ENCODE results near the gene KRT85. TPM values are rescaled to one million over a fixed set of nuclear protein-coding genes. Genes with fewer than 3 reads are reported as not detected.

The KRT85 gene
- total RNA-seq, 1 donor from 2014 or later = not detected

- TF ChIP-seq, protein P1, sequence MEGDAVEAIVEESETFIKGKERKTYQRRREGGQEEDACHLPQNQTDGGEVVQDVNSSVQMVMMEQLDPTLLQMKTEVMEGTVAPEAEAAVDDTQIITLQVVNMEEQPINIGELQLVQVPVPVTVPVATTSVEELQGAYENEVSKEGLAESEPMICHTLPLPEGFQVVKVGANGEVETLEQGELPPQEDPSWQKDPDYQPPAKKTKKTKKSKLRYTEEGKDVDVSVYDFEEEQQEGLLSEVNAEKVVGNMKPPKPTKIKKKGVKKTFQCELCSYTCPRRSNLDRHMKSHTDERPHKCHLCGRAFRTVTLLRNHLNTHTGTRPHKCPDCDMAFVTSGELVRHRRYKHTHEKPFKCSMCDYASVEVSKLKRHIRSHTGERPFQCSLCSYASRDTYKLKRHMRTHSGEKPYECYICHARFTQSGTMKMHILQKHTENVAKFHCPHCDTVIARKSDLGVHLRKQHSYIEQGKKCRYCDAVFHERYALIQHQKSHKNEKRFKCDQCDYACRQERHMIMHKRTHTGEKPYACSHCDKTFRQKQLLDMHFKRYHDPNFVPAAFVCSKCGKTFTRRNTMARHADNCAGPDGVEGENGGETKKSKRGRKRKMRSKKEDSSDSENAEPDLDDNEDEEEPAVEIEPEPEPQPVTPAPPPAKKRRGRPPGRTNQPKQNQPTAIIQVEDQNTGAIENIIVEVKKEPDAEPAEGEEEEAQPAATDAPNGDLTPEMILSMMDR (IDR thresholded peaks at IDR 0.05) = no peak
- no peak for TF ChIP-seq EZH2phosphoT487 (IDR thresholded peaks at IDR 0.05)
- no peak for TF ChIP-seq EZH2 (IDR thresholded peaks at IDR 0.05)
- Histone ChIP-seq H3K27me3 (no peaks in the 10 kb centered on the region), H3K4me1 (no peaks in the 10 kb centered on the region), H3K79me2 (ENCODE audit: low read depth) (no peaks in the 10 kb centered on the region), H3K4me3 (no peak overlapping the region), H2AFZ (replicated peaks) (no peak overlapping the region), H4K20me1 (ENCODE audit: low read depth) (no peaks in the 10 kb centered on the region), H3K9me3 (ENCODE audit: low read depth) (no peaks in the 10 kb centered on the region), H3K4me2 (no peak overlapping the region), H3K9ac (no peak overlapping the region), H3K36me3 (no peaks in the 10 kb centered on the region), H3F3A (ENCODE audit: low read depth) (no peaks in the 10 kb centered on the region), H3K27ac (no peak overlapping the region)
- Mint-ChIP-seq H3K27ac (peak overlapping the region; percentile 80), H3K9me3 (no peaks in the 10 kb centered on the region), H3K27me3 (ENCODE audit: insufficient read depth, low read depth) (peaks cover 8% of the 10 kb centered on the region), H3K4me3 (no peak overlapping the region), H3K36me3 (no peaks in the 10 kb centered on the region), H3K4me1 (peaks cover 13% of the 10 kb centered on the region)
- no peak for DNase-seq (ENCODE audit: low spot score)
These were observed 4.4 kb upstream of the KRT85 start for GRCh38 chr12:52371716-52372115.

- Histone ChIP-seq H3K27ac (no peak overlapping the region), H3K4me2 (no peak overlapping the region), H3K4me1 (no peaks in the 10 kb centered on the region), H3F3A (ENCODE audit: low read depth) (no peaks in the 10 kb centered on the region), H3K4me3 (no peak overlapping the region), H3K27me3 (no peaks in the 10 kb centered on the region), H3K79me2 (ENCODE audit: low read depth) (no peaks in the 10 kb centered on the region), H3K9ac (no peak overlapping the region), H3K9me3 (ENCODE audit: low read depth) (no peaks in the 10 kb centered on the region), H4K20me1 (ENCODE audit: low read depth) (no peaks in the 10 kb centered on the region), H2AFZ (replicated peaks) (no peak overlapping the region), H3K36me3 (no peaks in the 10 kb centered on the region)
- H3K4me3 Mint-ChIP-seq = no peak overlapping the region
- peaks cover 13% of the 10 kb centered on the region for H3K4me1 Mint-ChIP-seq
- peak overlapping the region; percentile 80 for H3K27ac Mint-ChIP-seq
- H3K9me3 Mint-ChIP-seq = no peaks in the 10 kb centered on the region
- no peaks in the 10 kb centered on the region for H3K36me3 Mint-ChIP-seq
- TF ChIP-seq, protein P1 (IDR thresholded peaks at IDR 0.05) = no peak
- no peak for TF ChIP-seq EZH2phosphoT487 (IDR thresholded peaks at IDR 0.05)
- no peak for TF ChIP-seq EZH2 (IDR thresholded peaks at IDR 0.05)
- peaks cover 8% of the 10 kb centered on the region for H3K27me3 Mint-ChIP-seq (ENCODE audit: insufficient read depth, low read depth)
- DNase-seq (ENCODE audit: low spot score) = peak; percentile 25
These were observed 3.8 kb upstream of the KRT85 start for GRCh38 chr12:52370926-52371608.

DNA sequence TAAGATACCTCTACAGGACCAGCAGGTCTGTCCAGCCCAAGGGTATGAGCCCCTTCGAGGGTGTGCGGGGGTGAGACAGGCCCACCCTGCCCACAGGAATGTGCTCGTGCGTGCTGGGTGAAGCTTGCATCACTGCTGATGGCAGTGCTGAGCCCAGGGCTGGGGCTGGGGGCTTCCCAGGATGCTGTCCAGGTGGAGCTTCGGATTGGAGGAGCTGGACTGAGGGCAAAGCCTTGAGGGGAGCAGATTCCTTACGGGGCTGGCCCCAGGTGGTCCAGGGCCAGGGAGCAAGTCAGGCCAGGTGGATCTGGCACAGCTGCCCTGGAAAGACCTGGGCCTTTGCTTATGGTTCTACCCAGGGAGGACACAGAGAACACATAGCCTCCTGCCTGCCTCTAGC lies 2.5 kb upstream of the KRT85 start:
- no peaks in the 10 kb centered on the region for H4K20me1 ChIP-seq (ENCODE audit: low read depth)
- no peak for DNase-seq (ENCODE audit: low spot score)
- H3K27me3 ChIP-seq = no peaks in the 10 kb centered on the region
- Mint-ChIP-seq H3K4me1 (peaks cover 13% of the 10 kb centered on the region), H3K27me3 (ENCODE audit: insufficient read depth, low read depth) (peaks cover 8% of the 10 kb centered on the region), H3K27ac (no peak overlapping the region), H3K9me3 (no peaks in the 10 kb centered on the region), H3K36me3 (no peaks in the 10 kb centered on the region), H3K4me3 (no peak overlapping the region)
- H3K9ac ChIP-seq = no peak overlapping the region
- H3K36me3 ChIP-seq = no peaks in the 10 kb centered on the region
- H3F3A ChIP-seq (ENCODE audit: low read depth) = no peaks in the 10 kb centered on the region
- H3K79me2 ChIP-seq (ENCODE audit: low read depth) = no peaks in the 10 kb centered on the region
- no peak overlapping the region for H3K4me3 ChIP-seq
- TF ChIP-seq EZH2phosphoT487 (IDR thresholded peaks at IDR 0.05) = no peak
- TF ChIP-seq EZH2 (IDR thresholded peaks at IDR 0.05) = no peak
- TF ChIP-seq, protein P1 (IDR thresholded peaks at IDR 0.05) = no peak
- no peaks in the 10 kb centered on the region for H3K9me3 ChIP-seq (ENCODE audit: low read depth)
- H3K4me2 ChIP-seq = no peak overlapping the region
- H3K4me1 ChIP-seq = no peaks in the 10 kb centered on the region
- H3K27ac ChIP-seq = no peak overlapping the region
- H2AFZ ChIP-seq (replicated peaks) = no peak overlapping the region

All from neural progenitor cell (in vitro differentiated cells).